SU-DHL-6 (cell line): ENCODE measurements around the gene URI1.

Experiments used
- H2AFZ ChIP-seq: fragments of 200-600 bp; sonication (generic); 2 replicates; pipeline ENCODE4 v1.6.1; 2014; ENCODE audit warnings: low read depth, mild to moderate bottlenecking, moderate library complexity, mixed read lengths, antibody characterized with exemption, low read length; ENCODE audit not compliant: severe bottlenecking
- H3F3A ChIP-seq: fragments of 200-600 bp; shearing (Covaris generic); 2 replicates; pipeline ENCODE4 v1.6.0; 2016; ENCODE audit warnings: antibody characterized with exemption, mild to moderate bottlenecking; ENCODE audit not compliant: insufficient read depth
- H3K27ac ChIP-seq: fragments of 200-600 bp; sonication (generic); 2 replicates; pipeline ENCODE4 v1.5.1; 2016; ENCODE audit warnings: low read depth, mild to moderate bottlenecking, low read length, moderate library complexity, mixed read lengths
- H3K27me3 ChIP-seq: fragments of 200-600 bp; sonication (generic), shearing (Covaris generic); 2 replicates; pipeline ENCODE4 v1.6.0; 2014; ENCODE audit warnings: mild to moderate bottlenecking, low read length
- H3K36me3 ChIP-seq: fragments of 200-600 bp; sonication (generic); 2 replicates; pipeline ENCODE4 v1.6.1; 2014; ENCODE audit warnings: mild to moderate bottlenecking, low read length, mixed read lengths
- H3K4me2 ChIP-seq: fragments of 300-600, 200-600 bp; shearing (Covaris generic), sonication (generic); 2 replicates; pipeline ENCODE4 v1.6.0; 2014; ENCODE audit warnings: low read length, low read depth, mild to moderate bottlenecking; ENCODE audit not compliant: poor library complexity, severe bottlenecking
- H3K4me3 ChIP-seq: fragments of 200-600 bp; sonication (generic); 2 replicates; pipeline ENCODE4 v1.5.1; 2014; ENCODE audit warnings: antibody characterized with exemption, low read length, mild to moderate bottlenecking, mixed read lengths; ENCODE audit not compliant: insufficient read depth, poor library complexity, severe bottlenecking
- H3K79me2 ChIP-seq: fragments of 200-600 bp; sonication (generic); 2 replicates; pipeline ENCODE4 v1.6.1; 2014; ENCODE audit warnings: mild to moderate bottlenecking, low read length, moderate library complexity; ENCODE audit not compliant: insufficient read depth
- H3K9ac ChIP-seq: fragments of 200-600 bp; sonication (generic); 2 replicates; pipeline ENCODE4 v1.7.0; 2014; ENCODE audit warnings: mild to moderate bottlenecking, low read length
- H3K9me2 ChIP-seq: fragments of 200-600 bp; sonication (generic); replicated peaks from 2 replicates; pipeline ENCODE4 v1.6.1; 2014; ENCODE audit warnings: low read length; ENCODE audit not compliant: insufficient read depth
- H3K9me3 ChIP-seq: fragments of 200-600 bp; sonication (generic); 2 replicates; pipeline ENCODE4 v1.6.1; 2014; ENCODE audit warnings: low read length, mixed read lengths; ENCODE audit not compliant: insufficient read depth
- H4K20me1 ChIP-seq: fragments of 200-600 bp; sonication (generic); 2 replicates; pipeline ENCODE4 v1.6.1; 2014; ENCODE audit warnings: low read depth, mild to moderate bottlenecking, antibody characterized with exemption, low read length, moderate library complexity, mixed read lengths
- CTCF ChIP-seq: fragments of 200-600 bp; sonication (generic); IDR thresholded peaks from one replicate; pipeline ENCODE4 v1.5.1; 2017; ENCODE audit warnings: antibody characterized with exemption, mild to moderate bottlenecking, low read length, moderate library complexity; ENCODE audit not compliant: insufficient read depth, poor library complexity, severe bottlenecking
- EZH2phosphoT487 ChIP-seq: fragments of 200-600 bp; sonication (generic), shearing (Covaris generic); conservative IDR thresholded peaks from 2 replicates; pipeline ENCODE4 v1.6.1; 2018; ENCODE audit warnings: mild to moderate bottlenecking, antibody characterized with exemption, low read length, moderate library complexity, mixed read lengths

The URI1 gene

GRCh38 chr19:29934781-29935180 is 7.3 kb upstream of the URI1 start:
- H3K9me3 ChIP-seq, result no peaks in the 10 kb centered on the region
- no peak overlapping the region for H3K27ac ChIP-seq
- no peaks in the 10 kb centered on the region for H3K36me3 ChIP-seq
- no peak overlapping the region for H3K9ac ChIP-seq
- H2AFZ ChIP-seq, result no peak overlapping the region
- no peaks in the 10 kb centered on the region for H3F3A ChIP-seq
- H3K27me3 ChIP-seq, result no peaks in the 10 kb centered on the region
- H3K4me3 ChIP-seq, result no peak overlapping the region
- H3K9me2 ChIP-seq, result no peaks in the 10 kb centered on the region
- no peak overlapping the region for H3K4me2 ChIP-seq
- TF ChIP-seq CTCF, result no peak
- TF ChIP-seq EZH2phosphoT487, result no peak
- H4K20me1 ChIP-seq, result no peaks in the 10 kb centered on the region
- no peaks in the 10 kb centered on the region for H3K79me2 ChIP-seq

GRCh38 chr19:29936409-29936808 is 5.6 kb upstream of the URI1 start:
- H3K79me2 ChIP-seq, result no peaks in the 10 kb centered on the region
- no peaks in the 10 kb centered on the region for H3K27me3 ChIP-seq
- H3K4me3 ChIP-seq, result no peak overlapping the region
- H3K27ac ChIP-seq, result no peak overlapping the region
- no peak overlapping the region for H3K9ac ChIP-seq
- no peaks in the 10 kb centered on the region for H4K20me1 ChIP-seq
- H2AFZ ChIP-seq, result no peak overlapping the region
- H3K36me3 ChIP-seq, result no peaks in the 10 kb centered on the region
- H3K9me2 ChIP-seq, result no peaks in the 10 kb centered on the region
- no peak overlapping the region for H3K4me2 ChIP-seq
- H3K9me3 ChIP-seq, result no peaks in the 10 kb centered on the region
- H3F3A ChIP-seq, result no peaks in the 10 kb centered on the region
- TF ChIP-seq CTCF (no peak), EZH2phosphoT487 (no peak)

GRCh38 chr19:29939628-29940027 is 2.4 kb upstream of the URI1 start:
- no peak overlapping the region for H2AFZ ChIP-seq
- no peaks in the 10 kb centered on the region for H3K27me3 ChIP-seq
- H3F3A ChIP-seq, result peaks cover 5% of the 10 kb centered on the region; the same call in 1 of the 2 replicates
- H3K9ac ChIP-seq, result no peak overlapping the region
- no peak overlapping the region for H3K4me2 ChIP-seq
- H3K9me2 ChIP-seq, result no peaks in the 10 kb centered on the region
- no peak overlapping the region for H3K27ac ChIP-seq
- no peaks in the 10 kb centered on the region for H3K36me3 ChIP-seq
- H3K9me3 ChIP-seq, result no peaks in the 10 kb centered on the region
- TF ChIP-seq EZH2phosphoT487 (no peak), CTCF (no peak)
- H3K4me3 ChIP-seq, result no peak overlapping the region
- H3K79me2 ChIP-seq, result peaks cover 21% of the 10 kb centered on the region
- no peaks in the 10 kb centered on the region for H4K20me1 ChIP-seq
